Heart left ventricle (tissue), 16 donors: ENCODE data around the gene NACC2. TPM values are rescaled to one million over a fixed set of nuclear protein-coding genes. Genes with fewer than 3 reads are reported as not detected.
A peak's percentile ranks its signal among the peaks of the same experiment; 100 is the strongest.

Source experiments
- ATAC-seq, 4 donors: fragments of 200-7000 bp; cut with Tn5 transposase; one replicate each; pipeline ENCODE4 v1.9.1; 2020 to 2022; ENCODE audit warnings: moderate library complexity in 4 of 4, mild to moderate bottlenecking in 3 of 4, moderate number of reproducible peaks in 1 of 4
- DNase-seq, 5 donors: peaks; one replicate each; pipeline ENCODE4 v3.0.0-alpha.2; 2020
- H3K27ac ChIP-seq, 12 donors: fragments of 200-600 bp; sonication (generic) in 4 of 12; one replicate each; pipeline versions ENCODE4 v1.5.0 to v1.8.0; 2016 to 2022; ENCODE audit warnings: mild to moderate bottlenecking in 2 of 12
- H3K27me3 ChIP-seq, 9 donors: fragments of 200-600 bp; sonication (generic) in 2 of 9; one replicate each; pipeline versions ENCODE4 v1.5.1 to v1.8.0; 2016 to 2022; ENCODE audit warnings: mild to moderate bottlenecking in 3 of 9
- H3K36me3 ChIP-seq, 9 donors: fragments of 200-600 bp; sonication (generic) in 2 of 9; one replicate each; pipeline versions ENCODE4 v1.5.0 to v1.8.0; 2018 to 2022; ENCODE audit warnings: mild to moderate bottlenecking in 2 of 9
- H3K4me1 ChIP-seq, 12 donors: fragments of 200-600 bp; sonication (generic) in 4 of 12; one replicate each; pipeline versions ENCODE4 v1.5.0 to v1.8.0; 2016 to 2022; ENCODE audit warnings: mild to moderate bottlenecking in 3 of 12
- H3K4me3 ChIP-seq, 12 donors: fragments of 200-600 bp; sonication (generic) in 4 of 12; one replicate each; pipeline versions ENCODE4 v1.5.0 to v1.8.0; 2017 to 2022; ENCODE audit warnings: mild to moderate bottlenecking in 9 of 12, moderate library complexity in 4 of 12
- H3K9me3 ChIP-seq, 12 donors: fragments of 200-600 bp; sonication (generic) in 4 of 12; one replicate each; pipeline versions ENCODE4 v1.5.0 to v1.8.0; 2016 to 2022; ENCODE audit warnings: mild to moderate bottlenecking in 1 of 12
- POLR2A ChIP-seq, 2 donors: fragments of 450-650 bp; IDR thresholded peaks; one replicate each; pipeline ENCODE4 v1.6.1; 2017; ENCODE audit warnings: antibody characterized with exemption in 2 of 2, mild to moderate bottlenecking in 2 of 2, moderate library complexity in 2 of 2
- WGBS, 4 donors: extraction: QIAGEN DNeasy Blood & Tissue Kit in 2 of 4; methylation state at CpG; one replicate each; pipeline versions ENCODE4 v1.1.5 to v1.1.7; 2013 to 2018; 5-methylcytosine and 5-hydroxymethylcytosine counted together
- intact Hi-C, 10 donors: fragments of 100-400 bp; cut with DNase I; formaldehyde crosslinking; loops; one replicate each; pipeline versions ENCODE4 v1.11.1 to v1.14.2; 2022
- polyA plus RNA-seq, 2 donors: library from polyadenylated mRNA; stranded (reverse); fragments of 200-250 nt; gene quantifications; one replicate each; pipeline ENCODE4 v1.2.3, GENCODE V29; 2013
- total RNA-seq, 9 donors: library from RNA; depleted of rRNA in 2 of 9; stranded (reverse); fragments of >200 nt in 2 of 9; fragmentation: NEBNext Ultra II Directional in 3 of 9; extraction: Animal tissue kit (Norgen Biotek cat#: 25700) in 3 of 9; gene quantifications; one replicate each; pipeline versions ENCODE4 v1.1.0 to v1.2.4, GENCODE V29; 2016 to 2023
- TF ChIP-seq, protein P1 (sequence below), 12 donors: fragments of 200-600 bp; sonication (generic) in 4 of 12; IDR thresholded peaks; one replicate each; pipeline versions ENCODE4 v1.5.0 to v1.8.0; 2018 to 2022; ENCODE audit warnings: antibody characterized with exemption in 12 of 12, mild to moderate bottlenecking in 5 of 12
- donor health status: ischemic (EF 13 %, LVEDD 7.1; RV severe dilation, severe dysfunction).
- donor health status: healthy with polysubstance abuse.
- donor health status: DM: no; HTN: yes; CAD: no.
- donor health status: DM: no; HTN: no; CAD: no.
- donor health status: ischemic (EF 25% LVEDD 6.9; RV normal size, moderate dysfunction).
- donor health status: ischemic (EF 25% LVEDD 5.7; RV mildly dilated, moderate dysfunction).
- donor health status: healthy.
- donor health status: DM: yes; HTN: yes; CAD: no.
- donor health status: ischemic (EF 35%, LVEDD 5.7; RV mildly dilated, moderate dysfunction).
- donor health status: nonischemic (EF 11% LVEDD 7.7; RV severe dilation, severe dysfunction).
- donor health status: DM: yes; HTN: yes; CAD: no.
- donor health status: PGD.
- donor health status: ischemic (EF 29% LVEDD 5.4; RV normal size, mild dysfunction).
- donor health status: nonischemic (EF 23%, LVEDD 6.1; RV moderate dilation, normal function).

The NACC2 gene
- total and polyA plus RNA-seq, 11 donors = 17.9 to 66.5 (median 47.4) TPM

DNA sequence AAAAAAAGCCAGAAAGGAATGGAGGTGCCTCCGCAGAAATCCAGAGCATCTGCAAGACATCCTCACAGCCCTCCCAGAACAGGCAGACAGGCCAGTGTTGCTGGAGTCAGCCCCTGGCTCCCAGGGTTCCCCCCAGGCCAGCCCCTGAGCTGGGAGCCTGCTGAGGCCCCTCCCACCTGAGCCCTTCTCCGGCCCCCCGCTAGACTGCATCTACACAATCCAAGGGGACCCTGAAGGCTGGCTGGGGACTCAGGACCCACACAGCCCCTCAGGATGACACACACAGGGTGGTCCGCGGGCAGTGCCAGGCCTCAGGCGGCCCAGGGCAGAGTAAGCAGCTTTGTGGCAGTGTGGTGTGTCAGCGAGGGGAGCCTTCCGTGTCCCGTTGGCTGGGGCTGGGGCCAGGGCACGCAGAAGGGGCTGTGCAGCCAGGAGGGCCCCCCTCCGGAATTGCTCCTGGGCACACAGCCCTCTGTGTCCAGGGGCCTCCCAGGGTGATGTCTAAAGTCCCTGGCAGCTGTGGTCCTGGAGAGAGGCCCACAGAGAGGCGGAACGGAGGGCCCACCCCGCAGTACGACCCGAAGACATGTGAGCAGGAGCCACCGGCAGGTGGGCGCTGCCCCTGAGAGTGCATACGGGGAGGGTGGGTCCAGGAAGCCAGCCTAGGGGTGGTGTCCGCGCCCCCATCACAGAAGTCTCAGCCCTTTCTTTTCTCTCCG, 20.7 kb upstream of the NACC2 start:
- no peak for ATAC-seq
- 89 to 94% (median 93%) methylated on average over 17 to 22 of the region's 22 CpGs for WGBS, 4 donors
- Histone ChIP-seq H3K27ac (no peak overlapping the region), H3K9me3 (no peaks in the 10 kb centered on the region), H3K4me3 (no peak overlapping the region), H3K36me3 (peaks cover 0 to 27% (median 19%) of the 10 kb centered on the region in 9 donors), H3K4me1 (peaks cover 3 to 32% (median 21%) of the 10 kb centered on the region in 12 donors), H3K27me3 (no peaks in the 10 kb centered on the region)
- peak in 1 of 5 donors; percentile 52 for DNase-seq
- no peak for TF ChIP-seq POLR2A (IDR thresholded peaks at IDR 0.05)
- TF ChIP-seq, protein P1, sequence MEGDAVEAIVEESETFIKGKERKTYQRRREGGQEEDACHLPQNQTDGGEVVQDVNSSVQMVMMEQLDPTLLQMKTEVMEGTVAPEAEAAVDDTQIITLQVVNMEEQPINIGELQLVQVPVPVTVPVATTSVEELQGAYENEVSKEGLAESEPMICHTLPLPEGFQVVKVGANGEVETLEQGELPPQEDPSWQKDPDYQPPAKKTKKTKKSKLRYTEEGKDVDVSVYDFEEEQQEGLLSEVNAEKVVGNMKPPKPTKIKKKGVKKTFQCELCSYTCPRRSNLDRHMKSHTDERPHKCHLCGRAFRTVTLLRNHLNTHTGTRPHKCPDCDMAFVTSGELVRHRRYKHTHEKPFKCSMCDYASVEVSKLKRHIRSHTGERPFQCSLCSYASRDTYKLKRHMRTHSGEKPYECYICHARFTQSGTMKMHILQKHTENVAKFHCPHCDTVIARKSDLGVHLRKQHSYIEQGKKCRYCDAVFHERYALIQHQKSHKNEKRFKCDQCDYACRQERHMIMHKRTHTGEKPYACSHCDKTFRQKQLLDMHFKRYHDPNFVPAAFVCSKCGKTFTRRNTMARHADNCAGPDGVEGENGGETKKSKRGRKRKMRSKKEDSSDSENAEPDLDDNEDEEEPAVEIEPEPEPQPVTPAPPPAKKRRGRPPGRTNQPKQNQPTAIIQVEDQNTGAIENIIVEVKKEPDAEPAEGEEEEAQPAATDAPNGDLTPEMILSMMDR (IDR thresholded peaks at IDR 0.05) = no peak
- intact Hi-C loops = loop anchor here in 1 of 10 donors (5.0 kb wide), 1 partner anchor 63 kb away; no protein-coding TSS in a partner anchor

DNA sequence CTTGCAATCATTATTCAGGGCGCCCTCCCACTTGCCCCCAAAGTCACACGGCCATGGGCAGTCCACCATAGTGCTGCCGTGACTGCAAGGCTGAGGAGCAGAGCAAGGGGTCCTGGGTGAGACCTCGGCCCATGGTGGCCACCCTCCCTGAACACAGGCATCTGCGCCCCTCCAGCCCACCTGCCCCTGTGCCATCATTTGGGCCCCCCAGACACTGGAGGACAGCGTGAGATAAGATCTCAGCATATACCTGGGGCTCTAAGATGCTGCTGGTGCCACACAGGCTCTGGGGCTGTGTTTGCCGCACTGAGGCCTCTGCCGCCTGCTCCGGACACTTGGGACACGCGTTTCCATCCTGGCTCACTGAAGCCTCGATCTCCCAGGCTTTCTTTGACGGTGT, 20.1 kb upstream of the NACC2 start:
- no peak for DNase-seq
- no peak for ATAC-seq
- Histone ChIP-seq H3K9me3 (no peaks in the 10 kb centered on the region), H3K27me3 (no peaks in the 10 kb centered on the region), H3K27ac (no peak overlapping the region), H3K4me3 (no peak overlapping the region), H3K36me3 (peaks cover 0 to 27% (median 19%) of the 10 kb centered on the region in 9 donors), H3K4me1 (peaks cover 3 to 38% (median 25%) of the 10 kb centered on the region in 12 donors)
- TF ChIP-seq POLR2A (IDR thresholded peaks at IDR 0.05) = no peak
- TF ChIP-seq, protein P1 (IDR thresholded peaks at IDR 0.05) = no peak
- intact Hi-C loops = loop anchor here in 1 of 10 donors (5.0 kb wide), 1 partner anchor 63 kb away; no protein-coding TSS in a partner anchor
- WGBS, 4 donors = 93 to 95% (median 94%) methylated on average over 13 of the region's 13 CpGs

DNA sequence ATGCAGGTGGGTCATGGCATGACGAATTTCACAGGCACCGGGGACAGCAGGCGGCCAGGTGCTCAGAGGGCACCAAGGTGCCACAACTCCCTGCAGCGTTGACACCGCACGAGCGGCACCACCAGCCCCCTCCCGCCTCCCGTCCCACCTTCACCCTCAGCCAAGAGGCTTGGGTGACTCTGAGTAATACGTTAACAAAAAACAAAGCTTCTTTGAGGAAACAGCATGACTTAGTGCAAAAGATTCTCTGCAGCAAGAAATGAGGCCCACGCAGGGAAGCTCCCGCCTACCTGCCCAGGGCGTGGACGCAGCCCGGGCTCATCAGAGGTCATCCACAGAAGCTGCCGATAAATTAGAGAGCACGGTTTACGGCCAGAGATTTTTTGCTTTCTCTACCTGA, 19.5 kb upstream of the NACC2 start:
- intact Hi-C loops = loop anchor here in 1 of 10 donors (5.0 kb wide), 1 partner anchor 62 kb away; no protein-coding TSS in a partner anchor
- ATAC-seq = no peak

DNA sequence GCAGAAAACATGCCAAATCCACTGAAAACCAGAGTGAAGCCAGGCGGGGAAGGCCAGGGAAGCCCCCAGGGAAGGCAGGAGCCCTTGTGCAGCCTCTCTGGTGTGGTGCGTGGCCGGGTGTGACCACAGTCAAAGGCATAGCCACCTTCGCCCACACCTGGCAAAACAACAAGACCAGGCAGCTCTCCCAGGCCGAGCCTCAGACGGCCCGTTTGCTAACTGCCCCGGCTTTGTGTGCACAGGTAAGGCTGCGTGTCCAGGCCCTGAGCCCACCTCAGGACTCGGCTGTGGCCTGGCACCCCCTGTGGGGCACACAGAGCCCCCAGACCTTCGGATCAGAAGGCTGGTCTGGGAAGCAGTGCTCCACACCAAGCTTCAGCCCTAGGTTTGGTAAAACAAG, 17.5 kb upstream of the NACC2 start:
- H3K27ac ChIP-seq = peak overlapping the region in 1 of 12 donors; percentile 52
- no peaks in the 10 kb centered on the region for H3K27me3 ChIP-seq
- no peak for TF ChIP-seq POLR2A (IDR thresholded peaks at IDR 0.05)
- TF ChIP-seq, protein P1 (IDR thresholded peaks at IDR 0.05) = no peak
- H3K9me3 ChIP-seq = no peaks in the 10 kb centered on the region
- peaks cover 0 to 27% (median 19%) of the 10 kb centered on the region in 9 donors for H3K36me3 ChIP-seq
- peaks cover 4 to 45% (median 38%) of the 10 kb centered on the region in 12 donors for H3K4me1 ChIP-seq
- intact Hi-C loops = no loop called here
- H3K4me3 ChIP-seq = no peak overlapping the region
- no peak for ATAC-seq
- no peak for DNase-seq
- WGBS, 4 donors = 89 to 95% (median 91%) methylated on average over 9 to 11 of the region's 11 CpGs

More for the DNA sequence above, 19.5 kb upstream of the NACC2 start:
- TF ChIP-seq POLR2A (IDR thresholded peaks at IDR 0.05) = no peak
- TF ChIP-seq, protein P1 (IDR thresholded peaks at IDR 0.05) = no peak
- H3K4me1 ChIP-seq = peaks cover 0 to 38% (median 26%) of the 10 kb centered on the region in 12 donors
- no peaks in the 10 kb centered on the region for H3K27me3 ChIP-seq
- DNase-seq = no peak
- no peak overlapping the region for H3K27ac ChIP-seq
- no peak overlapping the region for H3K4me3 ChIP-seq
- peaks cover 0 to 27% (median 19%) of the 10 kb centered on the region in 9 donors for H3K36me3 ChIP-seq
- WGBS, 4 donors = 95 to 97% (median 95%) methylated on average over 18 of the region's 18 CpGs
- H3K9me3 ChIP-seq = no peaks in the 10 kb centered on the region
